CD4-positive, alpha-beta T cell (primary cell): ENCODE results near the gene SESN1. TPM values are rescaled to one million over a fixed set of nuclear protein-coding genes. Genes with fewer than 3 reads are reported as not detected.

ENCODE experiments used
- ATAC-seq: fragments of 200-7000 bp; cut with Tn5 transposase; one replicate; pipeline ENCODE4 v1.10.0; 2022; ENCODE audit warnings: mild to moderate bottlenecking; ENCODE audit not compliant: poor library complexity
- CTCF ChIA-PET: fragments of 350-600 bp; sonication (Branson Sonifier 250); formaldehyde crosslinking; loops from one replicate; lab custom pipeline; 2021; ENCODE audit warnings: antibody characterized with exemption, inconsistent platforms; lab: Charles Lee
- POLR2A ChIA-PET: fragments of 350-600 bp; sonication (Branson Sonifier 250); formaldehyde crosslinking; loops from one replicate; lab custom pipeline; 2021; ENCODE audit warnings: antibody characterized with exemption, inconsistent platforms; lab: Charles Lee
- DNase-seq, 14 experiments: peaks; one replicate each; pipeline ENCODE4 v3.0.0-alpha.2; 2013 to 2020; ENCODE audit warnings: mixed read lengths in 2 of 14
- H3K27ac ChIP-seq, 2 donors: one replicate each; pipeline versions ENCODE4 v1.5.1 to v1.7.0; 2013; ENCODE audit warnings: low read length in 2 of 2, low read depth in 1 of 2, mild to moderate bottlenecking in 1 of 2
- H3K27me3 ChIP-seq, 2 experiments: 1 replicate in 1 of 2; 2 replicates in 1 of 2; pipeline versions ENCODE4 v1.6.1 to v1.7.0; 2013; ENCODE audit warnings: low read length in 2 of 2, control low read depth in 1 of 2, mild to moderate bottlenecking in 1 of 2, moderate library complexity in 1 of 2; ENCODE audit not compliant: insufficient read depth in 2 of 2, control insufficient read depth in 1 of 2
- H3K36me3 ChIP-seq: one replicate; pipeline ENCODE4 v1.6.1; 2013; ENCODE audit warnings: low read length, control low read depth; ENCODE audit not compliant: insufficient read depth
- H3K4me1 ChIP-seq: one replicate; pipeline ENCODE4 v1.6.1; 2013; ENCODE audit warnings: low read length, control low read depth; ENCODE audit not compliant: insufficient read depth
- H3K4me3 ChIP-seq: one replicate; pipeline ENCODE4 v1.5.1; 2013; ENCODE audit warnings: mild to moderate bottlenecking, low read length, moderate library complexity
- H3K9me3 ChIP-seq, 2 experiments: 1 replicate in 1 of 2; 2 replicates in 1 of 2; pipeline versions ENCODE4 v1.6.1 to v1.7.0; 2013; ENCODE audit warnings: low read length in 2 of 2, mild to moderate bottlenecking in 2 of 2, control low read depth in 1 of 2, moderate library complexity in 1 of 2; ENCODE audit not compliant: control insufficient read depth in 1 of 2, insufficient read depth in 1 of 2
- H3K27ac Mint-ChIP-seq: one replicate; pipeline ENCODE4 v1.8.0; 2020; ENCODE audit warnings: mixed read lengths
- H3K27me3 Mint-ChIP-seq: one replicate; pipeline ENCODE4 v1.8.0; 2021; ENCODE audit warnings: mixed read lengths
- H3K36me3 Mint-ChIP-seq: one replicate; pipeline ENCODE4 v1.8.0; 2021; ENCODE audit warnings: low read depth, mixed read lengths
- H3K4me1 Mint-ChIP-seq: one replicate; pipeline ENCODE4 v1.8.0; 2021; ENCODE audit warnings: low read depth, mixed read lengths
- H3K4me3 Mint-ChIP-seq: one replicate; pipeline ENCODE4 v1.8.0; 2020; ENCODE audit warnings: mild to moderate bottlenecking, mixed read lengths
- H3K9me3 Mint-ChIP-seq: one replicate; pipeline ENCODE4 v1.8.0; 2020; ENCODE audit warnings: mixed read lengths
- CTCF ChIP-seq: fragments of 200-600 bp; IDR thresholded peaks from one replicate; pipeline ENCODE4 v1.8.0; 2022; ENCODE audit warnings: antibody characterized with exemption, mild to moderate bottlenecking
- intact Hi-C, 2 experiments: fragments of 100-400 bp; cut with DNase I in 1 of 2; cut with micrococcal nuclease in 1 of 2; formaldehyde crosslinking; loops; one replicate each; pipeline versions ENCODE4 v1.15.1 to v1.9.0; 2023 to 2025; cut with DNase I, micrococcal nuclease
- total RNA-seq, 174 experiments: library from RNA in 2 of 174; stranded (reverse) in 2 of 174; gene quantifications; one replicate each; pipeline ENCODE4 v1.2.3 and lab custom pipeline; 2021 to 2026

Gene SESN1
- total RNA-seq, 2 experiments from 2014 or later = 95.9 to 98.3 TPM

- TF ChIP-seq CTCF = no peak
- intact Hi-C loops = no loop called here
- Mint-ChIP-seq H3K9me3 (no peaks in the 10 kb centered on the region), H3K27ac (no peak overlapping the region), H3K4me3 (no peak overlapping the region), H3K36me3 (peaks cover 93% of the 10 kb centered on the region), H3K27me3 (no peaks in the 10 kb centered on the region), H3K4me1 (peaks cover 7% of the 10 kb centered on the region)
- Histone ChIP-seq H3K36me3 (peaks cover 97% of the 10 kb centered on the region), H3K4me1 (no peaks in the 10 kb centered on the region), H3K4me3 (no peak overlapping the region), H3K27ac (no peak overlapping the region), H3K27me3 (no peaks in the 10 kb centered on the region), H3K9me3 (no peaks in the 10 kb centered on the region)
- ATAC-seq = no peak
- CTCF ChIA-PET = interaction anchor here (1.3 kb wide), 1 partner anchor 13 kb away, joined by 3 read pairs; no protein-coding TSS in a partner anchor
- POLR2A ChIA-PET = interaction anchor here (0.5 kb wide), 1 partner anchor 18 kb away, joined by 6 read pairs; no protein-coding TSS in a partner anchor
- DNase-seq = no peak
These were observed 99.3 kb downstream of the SESN1 start for GRCh38 chr6:108995296-108995695.

DNA sequence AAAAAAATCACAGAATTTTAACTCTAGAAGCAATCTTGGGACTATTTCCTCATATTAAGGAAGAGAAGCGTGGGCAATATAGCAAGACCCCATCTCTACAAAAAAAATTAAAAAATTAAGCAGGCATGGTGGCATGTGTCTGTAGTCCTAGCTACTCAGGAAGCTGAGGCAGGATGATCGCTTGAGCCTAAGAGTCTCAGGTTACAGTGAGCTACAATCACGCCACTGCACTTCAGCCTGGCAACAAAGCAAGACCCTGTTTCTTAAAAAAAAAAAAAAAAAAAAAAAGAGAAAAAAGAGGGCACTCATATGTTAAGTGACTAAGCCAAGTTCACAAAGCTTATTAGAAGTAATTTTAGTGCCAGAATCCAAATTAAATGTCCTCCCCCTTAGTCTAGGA, 100.8 kb downstream of the SESN1 start:
- no peak for ATAC-seq
- Mint-ChIP-seq H3K36me3 (peaks cover 91% of the 10 kb centered on the region), H3K4me3 (no peak overlapping the region), H3K27me3 (no peaks in the 10 kb centered on the region), H3K27ac (no peak overlapping the region), H3K9me3 (no peaks in the 10 kb centered on the region), H3K4me1 (no peaks in the 10 kb centered on the region)
- no peak overlapping the region for H3K27ac ChIP-seq
- H3K27me3 ChIP-seq = no peaks in the 10 kb centered on the region
- ChIA-PET POLR2A (no interaction called here), CTCF (interaction anchor here (0.6 kb wide), 1 partner anchor 27 kb away, joined by 5 read pairs; no protein-coding TSS in a partner anchor)
- intact Hi-C loops = no loop called here
- H3K36me3 ChIP-seq = peaks cover 94% of the 10 kb centered on the region
- DNase-seq = no peak
- no peaks in the 10 kb centered on the region for H3K9me3 ChIP-seq
- TF ChIP-seq CTCF = no peak
- H3K4me3 ChIP-seq = no peak overlapping the region
- no peaks in the 10 kb centered on the region for H3K4me1 ChIP-seq

DNA sequence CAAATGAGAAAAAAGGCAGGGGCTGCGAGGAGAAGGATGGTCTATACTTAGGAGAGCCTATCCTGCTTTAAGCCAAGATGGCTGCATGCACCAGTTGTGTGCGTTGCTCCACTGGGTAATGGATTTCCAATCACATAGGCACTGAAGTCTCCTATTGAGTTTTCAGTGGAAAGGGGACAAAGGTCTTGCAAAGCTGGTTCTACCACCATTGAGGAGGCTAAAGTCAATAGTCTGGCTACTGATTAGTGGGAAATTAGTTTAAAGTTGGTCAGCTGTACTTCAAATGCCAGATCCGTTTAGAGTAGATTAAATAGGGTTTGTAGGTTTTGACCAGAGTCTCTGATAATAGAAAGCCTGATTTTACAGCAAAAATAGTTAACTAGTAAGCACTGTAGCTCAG, 104.9 kb downstream of the SESN1 start:
- CTCF ChIA-PET = no interaction called here
- intact Hi-C loops = loop anchor here in 1 of 2 experiments (5.0 kb wide), 1 partner anchor 52 kb away; no protein-coding TSS in a partner anchor
- DNase-seq (no peak), ATAC-seq (no peak)
- H3K27ac Mint-ChIP-seq = no peak overlapping the region
- H3K4me3 ChIP-seq = no peak overlapping the region
- POLR2A ChIA-PET = interaction anchor here (1.9 kb wide), 1 partner anchor 20 kb away, joined by 6 read pairs; no protein-coding TSS in a partner anchor
- peaks cover 92% of the 10 kb centered on the region for H3K36me3 ChIP-seq
- no peaks in the 10 kb centered on the region for H3K27me3 Mint-ChIP-seq
- H3K36me3 Mint-ChIP-seq = peaks cover 92% of the 10 kb centered on the region
- H3K4me3 Mint-ChIP-seq = no peak overlapping the region
- H3K4me1 Mint-ChIP-seq = no peaks in the 10 kb centered on the region
- no peak overlapping the region for H3K27ac ChIP-seq
- TF ChIP-seq CTCF = no peak
- no peaks in the 10 kb centered on the region for H3K9me3 ChIP-seq
- no peaks in the 10 kb centered on the region for H3K4me1 ChIP-seq
- no peaks in the 10 kb centered on the region for H3K27me3 ChIP-seq
- H3K9me3 Mint-ChIP-seq = no peaks in the 10 kb centered on the region
